OCI-LY7 (cell line): ENCODE measurements around the gene GABRG3.

Experiments
- EZH2phosphoT487 ChIP-seq: fragments of 200-600 bp; sonication (generic); IDR thresholded peaks from 2 replicates; pipeline ENCODE4 v1.6.1; 2018; ENCODE audit warnings: low read depth, borderline replicate concordance, mild to moderate bottlenecking, mixed run types, antibody characterized with exemption, low read length, moderate library complexity, mixed read lengths
- TF ChIP-seq, protein P1 (sequence below): fragments of 200-600 bp; sonication (generic); conservative IDR thresholded peaks from 2 replicates; pipeline ENCODE4 v1.5.1; 2014; ENCODE audit warnings: mild to moderate bottlenecking, antibody characterized with exemption, low read length, moderate library complexity, mixed read lengths

DNA sequence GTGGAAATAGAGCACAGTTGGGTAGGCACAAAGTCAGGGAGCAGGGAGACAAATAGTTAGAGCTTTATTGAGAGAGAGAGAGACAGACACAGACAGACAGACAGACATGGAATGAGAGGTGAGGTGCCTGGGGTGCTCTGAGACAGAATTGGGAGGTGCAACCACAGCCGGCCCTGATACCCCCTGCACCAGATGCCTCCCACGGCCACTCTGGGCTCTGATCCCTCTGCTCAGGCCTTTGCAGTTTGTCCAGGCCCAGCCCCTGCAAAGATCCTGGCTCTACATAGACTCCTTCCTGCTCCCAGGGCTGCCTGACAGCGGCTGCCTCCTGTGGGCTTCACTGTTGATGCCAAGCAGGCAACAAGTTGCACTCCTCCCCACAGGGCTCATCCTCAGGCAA, 283.8 kb downstream of the GABRG3 start:
- TF ChIP-seq, protein P1, sequence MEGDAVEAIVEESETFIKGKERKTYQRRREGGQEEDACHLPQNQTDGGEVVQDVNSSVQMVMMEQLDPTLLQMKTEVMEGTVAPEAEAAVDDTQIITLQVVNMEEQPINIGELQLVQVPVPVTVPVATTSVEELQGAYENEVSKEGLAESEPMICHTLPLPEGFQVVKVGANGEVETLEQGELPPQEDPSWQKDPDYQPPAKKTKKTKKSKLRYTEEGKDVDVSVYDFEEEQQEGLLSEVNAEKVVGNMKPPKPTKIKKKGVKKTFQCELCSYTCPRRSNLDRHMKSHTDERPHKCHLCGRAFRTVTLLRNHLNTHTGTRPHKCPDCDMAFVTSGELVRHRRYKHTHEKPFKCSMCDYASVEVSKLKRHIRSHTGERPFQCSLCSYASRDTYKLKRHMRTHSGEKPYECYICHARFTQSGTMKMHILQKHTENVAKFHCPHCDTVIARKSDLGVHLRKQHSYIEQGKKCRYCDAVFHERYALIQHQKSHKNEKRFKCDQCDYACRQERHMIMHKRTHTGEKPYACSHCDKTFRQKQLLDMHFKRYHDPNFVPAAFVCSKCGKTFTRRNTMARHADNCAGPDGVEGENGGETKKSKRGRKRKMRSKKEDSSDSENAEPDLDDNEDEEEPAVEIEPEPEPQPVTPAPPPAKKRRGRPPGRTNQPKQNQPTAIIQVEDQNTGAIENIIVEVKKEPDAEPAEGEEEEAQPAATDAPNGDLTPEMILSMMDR = no peak
- no peak for TF ChIP-seq EZH2phosphoT487
